Measurements from ENCODE around the gene ATXN3. TPM values are rescaled to one million over a fixed set of nuclear protein-coding genes. Genes with fewer than 3 reads are reported as not detected.

ATXN3 gene
- 33.1 to 37.1 TPM (median 33.1 TPM) in 3 replicates for total RNA-seq (2021)
- Bru-seq, nascent RNA: percentile 81 among the genes with signal in this experiment
- long read RNA-seq, experiment 1, full-length matches to known transcripts: 49 of 74 reads
- long read RNA-seq, experiment 1, partial matches to known transcripts: 4 of 74 reads
- long read RNA-seq, experiment 1, other reads (novel, unspliced or antisense): 21 of 74 reads
- long read RNA-seq, experiment 2, full-length matches to known transcripts: 17 of 39 reads
- long read RNA-seq, experiment 2, partial matches to known transcripts: 4 of 39 reads
- long read RNA-seq, experiment 2, other reads (novel, unspliced or antisense): 18 of 39 reads
- long read RNA-seq, experiment 3, full-length matches to known transcripts: 82 of 114 reads
- long read RNA-seq, experiment 3, partial matches to known transcripts: 3 of 114 reads
- long read RNA-seq, experiment 3, other reads (novel, unspliced or antisense): 29 of 114 reads

DNA sequence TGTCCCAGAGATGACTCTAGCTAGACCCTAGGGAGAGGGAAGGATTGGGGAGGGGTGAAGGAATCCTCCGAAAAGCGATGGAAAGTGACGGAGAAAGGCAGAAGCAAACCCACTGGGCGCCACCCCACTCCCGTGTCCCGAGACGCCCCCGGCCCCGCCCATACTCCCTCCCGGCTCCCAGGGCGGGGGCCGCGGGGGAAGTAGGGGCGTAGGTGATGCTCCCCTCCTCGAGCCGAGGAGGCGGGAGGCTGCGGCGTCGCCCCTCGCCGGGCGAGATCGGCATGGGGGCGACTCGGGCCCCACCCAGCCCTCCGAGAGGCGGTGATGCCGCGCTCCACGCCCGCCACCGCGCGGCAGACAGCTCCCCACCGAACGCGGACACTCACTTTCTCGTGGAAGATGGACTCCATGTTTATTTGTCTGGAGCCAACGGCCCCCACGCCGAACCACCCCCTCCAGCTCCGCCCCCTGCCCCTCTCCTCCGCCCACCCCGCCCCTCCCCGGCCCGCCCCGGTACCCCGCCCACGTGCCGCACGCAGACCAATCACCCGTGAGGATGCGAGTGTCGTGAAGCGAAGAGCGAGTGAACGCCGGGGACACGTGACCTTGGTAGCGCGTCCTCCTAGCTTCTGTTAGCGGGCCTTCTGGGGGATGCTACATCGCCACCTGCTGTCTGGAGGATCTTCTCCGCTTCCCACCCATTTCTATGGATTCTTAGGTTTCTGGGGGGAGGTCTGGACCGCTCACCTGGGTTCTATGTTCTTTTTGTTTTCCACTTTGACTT is at the start of gene ATXN3:
Gene ATXN3, minus strand, starts transcription at position 440 of the 784 bp plus-strand sequence. Its CDS starts 30 bp downstream, at position 410.
- peak within 1 kb of the TSS; percentile 100 for H3K4me3 Mint-ChIP-seq
- no peaks in the 10 kb centered on the region for H3K27me3 Mint-ChIP-seq (ENCODE audit: low read depth)
- ChIA-PET CTCF (interaction anchor here (0.5 to 4.2 kb wide), 30 partner anchors 9 to 585 kb away, joined by 3 to 91 read pairs (median 4); partner anchors contain the start of genes CPSF2, NDUFB1 and SLC24A4), POLR2A (interaction anchor here (1.9 to 4.0 kb wide), 2 partner anchors 15 to 66 kb away, joined by 12 to 30 read pairs; partner anchors contain the start of genes CPSF2, NDUFB1 and TRIP11)
- ATAC-seq (peak; percentile 90), DNase-seq (ENCODE audit: low spot score) (peak; percentile 94)
- H3K36me3 Mint-ChIP-seq: no peaks in the 10 kb centered on the region
- TF ChIP-seq FOXK1 (CRISPR knock-in tag; IDR thresholded peaks at IDR 0.05) (peak; percentile 62; the same call in 1 of the 2 replicates), ZNF396 (CRISPR knock-in tag; IDR thresholded peaks at IDR 0.05; ENCODE audit: borderline replicate concordance) (no peak), FOXP1 (CRISPR knock-in tag; IDR thresholded peaks at IDR 0.05; ENCODE audit: borderline replicate concordance) (no peak), SP1 (CRISPR knock-in tag; conservative IDR thresholded peaks at IDR 0.05) (peak; percentile 79), NFYB (CRISPR knock-in tag; conservative IDR thresholded peaks at IDR 0.05; ENCODE audit: low read depth) (0 out of 2 replicates have a peak, but pooled peaks have one; percentile 42), CTCF (IDR thresholded peaks at IDR 0.05) (0 out of 2 replicates have a peak, but pooled peaks have one; percentile 22)
- TF ChIP-seq, protein P1, sequence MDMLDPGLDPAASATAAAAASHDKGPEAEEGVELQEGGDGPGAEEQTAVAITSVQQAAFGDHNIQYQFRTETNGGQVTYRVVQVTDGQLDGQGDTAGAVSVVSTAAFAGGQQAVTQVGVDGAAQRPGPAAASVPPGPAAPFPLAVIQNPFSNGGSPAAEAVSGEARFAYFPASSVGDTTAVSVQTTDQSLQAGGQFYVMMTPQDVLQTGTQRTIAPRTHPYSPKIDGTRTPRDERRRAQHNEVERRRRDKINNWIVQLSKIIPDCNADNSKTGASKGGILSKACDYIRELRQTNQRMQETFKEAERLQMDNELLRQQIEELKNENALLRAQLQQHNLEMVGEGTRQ (CRISPR knock-in tag; IDR thresholded peaks at IDR 0.05): peak; percentile 96
- TF ChIP-seq, protein P2, sequence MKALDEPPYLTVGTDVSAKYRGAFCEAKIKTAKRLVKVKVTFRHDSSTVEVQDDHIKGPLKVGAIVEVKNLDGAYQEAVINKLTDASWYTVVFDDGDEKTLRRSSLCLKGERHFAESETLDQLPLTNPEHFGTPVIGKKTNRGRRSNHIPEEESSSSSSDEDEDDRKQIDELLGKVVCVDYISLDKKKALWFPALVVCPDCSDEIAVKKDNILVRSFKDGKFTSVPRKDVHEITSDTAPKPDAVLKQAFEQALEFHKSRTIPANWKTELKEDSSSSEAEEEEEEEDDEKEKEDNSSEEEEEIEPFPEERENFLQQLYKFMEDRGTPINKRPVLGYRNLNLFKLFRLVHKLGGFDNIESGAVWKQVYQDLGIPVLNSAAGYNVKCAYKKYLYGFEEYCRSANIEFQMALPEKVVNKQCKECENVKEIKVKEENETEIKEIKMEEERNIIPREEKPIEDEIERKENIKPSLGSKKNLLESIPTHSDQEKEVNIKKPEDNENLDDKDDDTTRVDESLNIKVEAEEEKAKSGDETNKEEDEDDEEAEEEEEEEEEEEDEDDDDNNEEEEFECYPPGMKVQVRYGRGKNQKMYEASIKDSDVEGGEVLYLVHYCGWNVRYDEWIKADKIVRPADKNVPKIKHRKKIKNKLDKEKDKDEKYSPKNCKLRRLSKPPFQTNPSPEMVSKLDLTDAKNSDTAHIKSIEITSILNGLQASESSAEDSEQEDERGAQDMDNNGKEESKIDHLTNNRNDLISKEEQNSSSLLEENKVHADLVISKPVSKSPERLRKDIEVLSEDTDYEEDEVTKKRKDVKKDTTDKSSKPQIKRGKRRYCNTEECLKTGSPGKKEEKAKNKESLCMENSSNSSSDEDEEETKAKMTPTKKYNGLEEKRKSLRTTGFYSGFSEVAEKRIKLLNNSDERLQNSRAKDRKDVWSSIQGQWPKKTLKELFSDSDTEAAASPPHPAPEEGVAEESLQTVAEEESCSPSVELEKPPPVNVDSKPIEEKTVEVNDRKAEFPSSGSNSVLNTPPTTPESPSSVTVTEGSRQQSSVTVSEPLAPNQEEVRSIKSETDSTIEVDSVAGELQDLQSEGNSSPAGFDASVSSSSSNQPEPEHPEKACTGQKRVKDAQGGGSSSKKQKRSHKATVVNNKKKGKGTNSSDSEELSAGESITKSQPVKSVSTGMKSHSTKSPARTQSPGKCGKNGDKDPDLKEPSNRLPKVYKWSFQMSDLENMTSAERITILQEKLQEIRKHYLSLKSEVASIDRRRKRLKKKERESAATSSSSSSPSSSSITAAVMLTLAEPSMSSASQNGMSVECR (CRISPR knock-in tag; IDR thresholded peaks at IDR 0.05; ENCODE audit: borderline replicate concordance): no peak
- TF ChIP-seq, protein P3, sequence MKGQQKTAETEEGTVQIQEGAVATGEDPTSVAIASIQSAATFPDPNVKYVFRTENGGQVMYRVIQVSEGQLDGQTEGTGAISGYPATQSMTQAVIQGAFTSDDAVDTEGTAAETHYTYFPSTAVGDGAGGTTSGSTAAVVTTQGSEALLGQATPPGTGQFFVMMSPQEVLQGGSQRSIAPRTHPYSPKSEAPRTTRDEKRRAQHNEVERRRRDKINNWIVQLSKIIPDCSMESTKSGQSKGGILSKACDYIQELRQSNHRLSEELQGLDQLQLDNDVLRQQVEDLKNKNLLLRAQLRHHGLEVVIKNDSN (CRISPR knock-in tag; IDR thresholded peaks at IDR 0.05): peak; percentile 95
- TF ChIP-seq, protein P4, sequence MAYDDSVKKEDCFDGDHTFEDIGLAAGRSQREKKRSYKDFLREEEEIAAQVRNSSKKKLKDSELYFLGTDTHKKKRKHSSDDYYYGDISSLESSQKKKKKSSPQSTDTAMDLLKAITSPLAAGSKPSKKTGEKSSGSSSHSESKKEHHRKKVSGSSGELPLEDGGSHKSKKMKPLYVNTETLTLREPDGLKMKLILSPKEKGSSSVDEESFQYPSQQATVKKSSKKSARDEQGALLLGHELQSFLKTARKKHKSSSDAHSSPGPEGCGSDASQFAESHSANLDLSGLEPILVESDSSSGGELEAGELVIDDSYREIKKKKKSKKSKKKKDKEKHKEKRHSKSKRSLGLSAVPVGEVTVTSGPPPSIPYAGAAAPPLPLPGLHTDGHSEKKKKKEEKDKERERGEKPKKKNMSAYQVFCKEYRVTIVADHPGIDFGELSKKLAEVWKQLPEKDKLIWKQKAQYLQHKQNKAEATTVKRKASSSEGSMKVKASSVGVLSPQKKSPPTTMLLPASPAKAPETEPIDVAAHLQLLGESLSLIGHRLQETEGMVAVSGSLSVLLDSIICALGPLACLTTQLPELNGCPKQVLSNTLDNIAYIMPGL (CRISPR knock-in tag; IDR thresholded peaks at IDR 0.05): peak; percentile 78; the same call in 1 of the 2 replicates
- no peaks in the 10 kb centered on the region for H3K9me3 Mint-ChIP-seq
- H3K27ac Mint-ChIP-seq: peak within 1 kb of the TSS; percentile 98
- H3K4me1 Mint-ChIP-seq: peaks cover 37% of the 10 kb centered on the region
